ENCODE results near the gene SPRED3.

DNA sequence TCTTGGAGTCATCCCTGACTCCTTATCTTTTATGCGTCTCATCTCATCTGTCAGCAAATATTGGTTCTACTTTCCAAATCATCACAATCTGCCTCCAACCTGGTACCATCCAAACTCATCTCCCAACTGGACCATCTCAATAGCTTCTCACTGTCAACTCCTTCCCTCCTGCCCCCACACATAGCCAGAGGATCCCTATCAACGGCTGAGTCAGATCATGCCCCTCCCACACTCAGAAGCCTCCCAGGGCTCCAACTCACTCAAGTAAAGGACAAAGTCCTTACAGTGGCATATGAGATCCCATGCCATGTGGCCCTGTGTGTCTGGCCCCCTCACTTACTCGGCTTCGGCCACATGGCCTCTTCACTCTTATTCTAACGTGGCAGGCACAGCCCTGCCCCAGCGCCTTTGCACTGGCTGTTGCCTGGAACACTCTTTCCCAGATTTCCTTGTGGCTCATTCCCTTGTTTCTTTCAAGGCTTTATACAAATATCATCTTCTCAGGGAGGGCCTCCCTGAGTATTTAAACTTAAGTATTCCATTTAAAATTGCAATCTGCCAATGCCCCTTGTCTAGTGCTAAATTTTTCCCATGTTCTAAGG lies 4.3 kb downstream of the SPRED3 start:
- TF ChIP-seq, protein P1, sequence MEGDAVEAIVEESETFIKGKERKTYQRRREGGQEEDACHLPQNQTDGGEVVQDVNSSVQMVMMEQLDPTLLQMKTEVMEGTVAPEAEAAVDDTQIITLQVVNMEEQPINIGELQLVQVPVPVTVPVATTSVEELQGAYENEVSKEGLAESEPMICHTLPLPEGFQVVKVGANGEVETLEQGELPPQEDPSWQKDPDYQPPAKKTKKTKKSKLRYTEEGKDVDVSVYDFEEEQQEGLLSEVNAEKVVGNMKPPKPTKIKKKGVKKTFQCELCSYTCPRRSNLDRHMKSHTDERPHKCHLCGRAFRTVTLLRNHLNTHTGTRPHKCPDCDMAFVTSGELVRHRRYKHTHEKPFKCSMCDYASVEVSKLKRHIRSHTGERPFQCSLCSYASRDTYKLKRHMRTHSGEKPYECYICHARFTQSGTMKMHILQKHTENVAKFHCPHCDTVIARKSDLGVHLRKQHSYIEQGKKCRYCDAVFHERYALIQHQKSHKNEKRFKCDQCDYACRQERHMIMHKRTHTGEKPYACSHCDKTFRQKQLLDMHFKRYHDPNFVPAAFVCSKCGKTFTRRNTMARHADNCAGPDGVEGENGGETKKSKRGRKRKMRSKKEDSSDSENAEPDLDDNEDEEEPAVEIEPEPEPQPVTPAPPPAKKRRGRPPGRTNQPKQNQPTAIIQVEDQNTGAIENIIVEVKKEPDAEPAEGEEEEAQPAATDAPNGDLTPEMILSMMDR (conservative IDR thresholded peaks at IDR 0.05; ENCODE audit: low read length) = no peak
- no peak for TF ChIP-seq EZH2phosphoT487 (IDR thresholded peaks at IDR 0.05; ENCODE audit: borderline replicate concordance)
